K562 (cell line): ENCODE results near the gene TNFSF9. TPM values are rescaled to one million over a fixed set of nuclear protein-coding genes. Genes with fewer than 3 reads are reported as not detected.
A peak's percentile ranks its signal among the peaks of the same experiment; 100 is the strongest.

Source experiments
- ATF7 ChIP-seq: fragments of 450-650 bp; IDR thresholded peaks from 2 replicates; pipeline ENCODE4 v1.7.1; 2014; ENCODE audit warnings: mild to moderate bottlenecking, moderate library complexity
- CREB1 ChIP-seq, 2 experiments: sonication (generic) in 1 of 2; formaldehyde crosslinking in 1 of 2; IDR thresholded peaks; 2 replicates each; pipeline versions ENCODE4 v1.6.1 to v1.8.0; 2012 to 2022; ENCODE audit warnings: inconsistent platforms in 1 of 2, mild to moderate bottlenecking in 1 of 2, missing genetic modification reagents in 1 of 2, moderate library complexity in 1 of 2
- CREM ChIP-seq: IDR thresholded peaks from 2 replicates; pipeline ENCODE4 v1.6.1; 2014; ENCODE audit warnings: antibody characterized with exemption, low read depth
- E2F6 ChIP-seq, 2 experiments: IDR thresholded peaks; 2 replicates each; pipeline ENCODE4 v1.6.1; 2011; ENCODE audit warnings: borderline replicate concordance in 1 of 2, control low read depth in 1 of 2, low read depth in 1 of 2, low read length in 1 of 2, mild to moderate bottlenecking in 1 of 2, mixed read lengths in 1 of 2, moderate library complexity in 1 of 2; ENCODE audit not compliant: insufficient read depth in 1 of 2, insufficient read length in 1 of 2, poor library complexity in 1 of 2, severe bottlenecking in 1 of 2; ENCODE audit errors: extremely low read depth in 1 of 2
- E4F1 ChIP-seq: fragments of 250-450 bp; sonication (Bioruptor Pico); IDR thresholded peaks from 2 replicates; pipeline ENCODE4 v1.5.0; 2021; ENCODE audit warnings: mild to moderate bottlenecking, borderline replicate concordance
- ESRRA ChIP-seq: fragments of 450-650 bp; IDR thresholded peaks from 2 replicates; pipeline ENCODE4 v1.6.1; 2014; ENCODE audit warnings: low read depth, mild to moderate bottlenecking, moderate library complexity, borderline replicate concordance
- MEF2A ChIP-seq: IDR thresholded peaks from 2 replicates; pipeline ENCODE4 v1.6.1; 2011; ENCODE audit warnings: low read depth, mild to moderate bottlenecking, low read length, moderate library complexity; ENCODE audit not compliant: control insufficient read depth
- NR1H2 ChIP-seq: sonication (generic); formaldehyde crosslinking; IDR thresholded peaks from 2 replicates; pipeline ENCODE4 v1.4.0; 2020; ENCODE audit warnings: mild to moderate bottlenecking, missing genetic modification reagents
- NR2C2 ChIP-seq, 2 experiments: fragments of 200-800 bp in 1 of 2; sonication (Bioruptor generic) in 1 of 2; sonication (generic) in 1 of 2; formaldehyde crosslinking in 1 of 2; IDR thresholded peaks; 2 replicates each; pipeline versions ENCODE4 v1.6.1 to v1.8.0; 2016 to 2022; ENCODE audit warnings: mild to moderate bottlenecking in 1 of 2, missing compliant biosample characterization in 1 of 2, missing genetic modification characterization in 1 of 2, missing genetic modification reagents in 1 of 2
- POLR3G ChIP-seq: IDR thresholded peaks from 2 replicates; pipeline ENCODE4 v1.6.1; 2011; ENCODE audit not compliant: insufficient read length, insufficient replicate concordance; ENCODE audit errors: extremely low read depth
- PRPF4 ChIP-seq: fragments of 200-400 bp; formaldehyde crosslinking; IDR thresholded peaks from one replicate; pipeline ENCODE4 v1.6.1; 2017; ENCODE audit warnings: low read length, low read depth, mild to moderate bottlenecking; ENCODE audit not compliant: insufficient read depth, poor library complexity, severe bottlenecking
- RBM25 ChIP-seq: fragments of 200-400 bp; formaldehyde crosslinking; IDR thresholded peaks from 2 replicates; pipeline ENCODE4 v1.6.1; 2018; ENCODE audit warnings: low read length, low read depth, moderate library complexity; ENCODE audit not compliant: severe bottlenecking
- RBM39 ChIP-seq: fragments of 200-400 bp; formaldehyde crosslinking; optimal IDR thresholded peaks from 2 replicates; pipeline ENCODE3; 2018; ENCODE audit warnings: low read depth, low read length
- SMAD2 ChIP-seq: fragments of 150-350 bp; IDR thresholded peaks from 2 replicates; pipeline ENCODE4 v1.6.1; 2014; ENCODE audit warnings: low read depth, mild to moderate bottlenecking, low read length
- SPI1 ChIP-seq: IDR thresholded peaks from 2 replicates; pipeline ENCODE4 v1.6.1; 2011; ENCODE audit warnings: low read depth, low read length, control low read depth, borderline replicate concordance
- TGIF2 ChIP-seq: sonication (generic); formaldehyde crosslinking; IDR thresholded peaks from 2 replicates; pipeline ENCODE4 v1.8.1; 2022; ENCODE audit warnings: mild to moderate bottlenecking, missing genetic modification reagents, moderate library complexity
- ZHX1 ChIP-seq: fragments of 150-350 bp; conservative IDR thresholded peaks from 2 replicates; pipeline ENCODE4 v1.6.1; 2014; ENCODE audit warnings: low read length
- ZNF263 ChIP-seq: sonication (generic); formaldehyde crosslinking; IDR thresholded peaks from 2 replicates; pipeline ENCODE4 v1.8.0; 2022; ENCODE audit warnings: mild to moderate bottlenecking, missing genetic modification reagents, borderline replicate concordance
- ZNF436 ChIP-seq: fragments of 250-450, 450-650 bp; sonication (Bioruptor Pico); formaldehyde crosslinking; IDR thresholded peaks from 2 replicates; pipeline ENCODE4 v1.7.0; 2020; ENCODE audit warnings: mild to moderate bottlenecking
- polyA plus RNA-seq, 8 experiments: library from polyadenylated mRNA; depleted of rRNA in 4 of 8; stranded (reverse) in 5 of 8; unstranded in 3 of 8; fragments of >200 nt; fragmentation: Nextera tagmentation in 2 of 8; fragmentation: Illumina TruSeq in 1 of 8; extraction: Ambion mirVana in 2 of 8; extraction: Trizol in 1 of 8; gene quantifications; 2 replicates each; pipeline versions ENCODE4 v1.2.1 to v1.2.3, GENCODE V29; 2011 to 2014; ENCODE audit warnings: inconsistent platforms in 1 of 8, missing spikeins in 1 of 8
- total RNA-seq, 7 experiments: library from RNA; depleted of rRNA in 6 of 7; stranded (reverse); fragments of >200 nt in 6 of 7; fragmentation: Illumina TruSeq in 2 of 7; extraction: Trizol in 2 of 7; gene quantifications; 2 replicates each; pipeline versions ENCODE4 v1.2.1 to v1.2.3, GENCODE V29; 2011 to 2021; ENCODE audit warnings: low replicate concordance in 1 of 7

TNFSF9 gene
- total and polyA plus RNA-seq, 9 of the 15 experiments (the other 6 are each of a cell fraction or from before 2014, with no cell fraction given): 1.4 to 17.9 (median 6.5) TPM

- TF ChIP-seq E4F1: no peak
- TF ChIP-seq NR2C2 (CRISPR knock-in tag; IDR thresholded peaks at IDR 0.05): peak; percentile 45; the same call in 1 of the 2 replicates
- no peak for TF ChIP-seq NR2C2 (tag; IDR thresholded peaks at IDR 0.05)
- TF ChIP-seq SPI1: no peak
- peak; percentile 95 for TF ChIP-seq ZNF263 (CRISPR knock-in tag)
- peak; percentile 91 for TF ChIP-seq RBM25
- peak; percentile 73 to 74 for TF ChIP-seq E2F6 (IDR thresholded peaks at IDR 0.05; ENCODE audit: borderline replicate concordance in 1 of 2, extremely low read depth in 1 of 2, insufficient read depth in 1 of 2, insufficient read length in 1 of 2, low read depth in 1 of 2, low read length in 1 of 2, poor library complexity in 1 of 2, severe bottlenecking in 1 of 2)
- TF ChIP-seq ESRRA: no peak
- TF ChIP-seq CREM: peak; percentile 87
- no peak for TF ChIP-seq POLR3G
- no peak for TF ChIP-seq NR1H2
- peak; percentile 56; the same call in 1 of the 2 replicates for TF ChIP-seq ATF7
- TF ChIP-seq PRPF4: no peak
- no peak for TF ChIP-seq ZHX1
- TF ChIP-seq SMAD2: no peak
- TF ChIP-seq ZNF436: peak; percentile 94
- TF ChIP-seq CREB1 (IDR thresholded peaks at IDR 0.05): peak; percentile 66; the same call in 1 of the 2 replicates
- peak; percentile 60; the same call in 1 of the 2 replicates for TF ChIP-seq CREB1 (CRISPR knock-in tag; IDR thresholded peaks at IDR 0.05)
- no peak for TF ChIP-seq TGIF2 (CRISPR knock-in tag)
- no peak for TF ChIP-seq MEF2A
- TF ChIP-seq RBM39: no peak
Observed at GRCh38 chr19:6521718-6522646, 8.8 kb upstream of the TNFSF9 start (continued).
